HS-27A (cell line): Measurements from ENCODE around the gene GLI3.

ENCODE experiments used
- DNase-seq: peaks from one replicate; pipeline ENCODE4 v3.0.0-alpha.2; 2012; ENCODE audit warnings: low read depth, missing footprints

Gene GLI3

GRCh38 chr7:42033480-42033879, 203.5 kb downstream of the GLI3 start:
- DNase-seq = no peak

- no peak for DNase-seq
Observed at GRCh38 chr7:42029405-42029804, 207.6 kb downstream of the GLI3 start.

GRCh38 chr7:42027521-42027920, 209.5 kb downstream of the GLI3 start:
- no peak for DNase-seq

GRCh38 chr7:42026622-42027197, 210.3 kb downstream of the GLI3 start:
- no peak for DNase-seq

GRCh38 chr7:42025635-42026375, 211.2 kb downstream of the GLI3 start:
- DNase-seq = no peak

GRCh38 chr7:42024537-42024936, 212.5 kb downstream of the GLI3 start:
- DNase-seq = no peak

- DNase-seq = no peak
Observed at GRCh38 chr7:42023262-42023661, 213.7 kb downstream of the GLI3 start.

GRCh38 chr7:42022791-42023190, 214.2 kb downstream of the GLI3 start:
- no peak for DNase-seq

GRCh38 chr7:42022056-42022455, 215.0 kb downstream of the GLI3 start:
- DNase-seq = no peak

- no peak for DNase-seq
Observed at GRCh38 chr7:42021631-42022030, 215.4 kb downstream of the GLI3 start.

- no peak for DNase-seq
Observed at GRCh38 chr7:42020061-42020460, 216.9 kb downstream of the GLI3 start.

GRCh38 chr7:42017349-42017986, 219.5 kb downstream of the GLI3 start:
- no peak for DNase-seq

- no peak for DNase-seq
Observed at GRCh38 chr7:42016517-42016916, 220.5 kb downstream of the GLI3 start.

- no peak for DNase-seq
Observed at GRCh38 chr7:42014625-42015618, 222.1 kb downstream of the GLI3 start.

- no peak for DNase-seq
Observed at GRCh38 chr7:42012786-42013360, 224.1 kb downstream of the GLI3 start.

GRCh38 chr7:42012313-42012712, 224.7 kb downstream of the GLI3 start:
- no peak for DNase-seq

GRCh38 chr7:42011846-42012245, 225.2 kb downstream of the GLI3 start:
- no peak for DNase-seq

- DNase-seq = no peak
Observed at GRCh38 chr7:42010751-42011150, 226.3 kb downstream of the GLI3 start.

GRCh38 chr7:42006801-42007513, 230.1 kb downstream of the GLI3 start:
- DNase-seq = no peak

GRCh38 chr7:42002654-42003053, 234.4 kb downstream of the GLI3 start:
- DNase-seq = no peak

GRCh38 chr7:41999736-42000283, 237.2 kb downstream of the GLI3 start:
- no peak for DNase-seq
